GM21515 (cell line): ENCODE data around the gene BTC.
"Not testable (repeated sequence)": the region's sequence is repeated elsewhere in the genome, so short reads cannot be mapped to it uniquely, and the experiment has no call there.

Source experiments
- ATAC-seq: cut with Tn5 transposase; IDR thresholded peaks from one replicate; pipeline ENCODE4 v1.9.1; 2021; ENCODE audit not compliant: unreplicated experiment

BTC gene

GRCh38 chr4:74794382-74795010 is at the start of gene BTC:
TSS of gene BTC (minus strand) at chr4:74794523. CDS start at chr4:74794325, 198 bp downstream.
- no peak for ATAC-seq

- no peak for ATAC-seq
Observed at GRCh38 chr4:74840936-74841509, 46.7 kb upstream of the BTC start.

GRCh38 chr4:74838746-74839370 is 44.5 kb upstream of the BTC start:
- no peak for ATAC-seq

GRCh38 chr4:74830928-74831327 is 36.6 kb upstream of the BTC start:
- ATAC-seq, result no peak

GRCh38 chr4:74823194-74823593 is 28.9 kb upstream of the BTC start:
- peak; percentile 54 for ATAC-seq

GRCh38 chr4:74822603-74823002 is 28.3 kb upstream of the BTC start:
- no peak for ATAC-seq

- no peak for ATAC-seq
Observed at GRCh38 chr4:74821541-74821940, 27.2 kb upstream of the BTC start.

GRCh38 chr4:74814052-74814451 is 19.7 kb upstream of the BTC start:
- ATAC-seq, result no peak

- not testable (repeated sequence) for ATAC-seq
Observed at GRCh38 chr4:74812056-74812455, 17.7 kb upstream of the BTC start.

- ATAC-seq, result no peak
Observed at GRCh38 chr4:74805601-74806000, 11.3 kb upstream of the BTC start.

GRCh38 chr4:74800310-74800709 is 6.0 kb upstream of the BTC start:
- ATAC-seq, result no peak

GRCh38 chr4:74796631-74797030 is 2.3 kb upstream of the BTC start:
- ATAC-seq, result no peak

GRCh38 chr4:74793757-74794381 is 454 bp downstream of the BTC start:
- ATAC-seq, result no peak

- ATAC-seq, result no peak
Observed at GRCh38 chr4:74790652-74791051, 3.7 kb downstream of the BTC start.

- ATAC-seq, result no peak
Observed at GRCh38 chr4:74789518-74789917, 4.8 kb downstream of the BTC start.

GRCh38 chr4:74777531-74777930 is 16.8 kb downstream of the BTC start:
- no peak for ATAC-seq

- no peak for ATAC-seq
Observed at GRCh38 chr4:74772783-74773182, 21.5 kb downstream of the BTC start.

GRCh38 chr4:74772106-74772505 is 22.2 kb downstream of the BTC start:
- ATAC-seq, result no peak

GRCh38 chr4:74770226-74770910 is 24.0 kb downstream of the BTC start:
- ATAC-seq, result no peak

GRCh38 chr4:74768857-74769525 is 25.3 kb downstream of the BTC start:
- ATAC-seq, result no peak

GRCh38 chr4:74764119-74764518 is 30.2 kb downstream of the BTC start:
- ATAC-seq, result no peak
